Measurements from ENCODE around the gene RALA.

The RALA gene

DNA sequence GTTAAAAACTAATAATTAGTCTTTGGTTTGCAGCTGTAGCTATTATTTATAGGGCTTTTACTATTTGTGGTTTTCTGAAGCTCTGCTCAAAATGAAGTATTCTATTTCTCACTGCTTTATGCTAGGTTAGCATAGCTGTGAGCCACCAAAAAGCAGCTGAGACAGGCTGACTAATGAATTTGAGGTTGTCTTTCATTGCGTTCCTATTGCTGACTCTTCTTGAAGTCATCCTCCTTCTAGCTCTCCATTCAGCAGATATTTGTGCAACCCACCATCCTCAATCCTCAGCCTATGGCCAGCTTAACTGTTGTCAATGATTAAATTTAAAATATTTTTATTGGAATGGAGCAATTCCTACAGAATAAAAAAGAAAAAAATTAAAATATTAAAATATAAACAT is 2.1 kb upstream of the RALA start:
- DNase-seq (ENCODE audit: low spot score) = no peak
- TF ChIP-seq, protein P1, sequence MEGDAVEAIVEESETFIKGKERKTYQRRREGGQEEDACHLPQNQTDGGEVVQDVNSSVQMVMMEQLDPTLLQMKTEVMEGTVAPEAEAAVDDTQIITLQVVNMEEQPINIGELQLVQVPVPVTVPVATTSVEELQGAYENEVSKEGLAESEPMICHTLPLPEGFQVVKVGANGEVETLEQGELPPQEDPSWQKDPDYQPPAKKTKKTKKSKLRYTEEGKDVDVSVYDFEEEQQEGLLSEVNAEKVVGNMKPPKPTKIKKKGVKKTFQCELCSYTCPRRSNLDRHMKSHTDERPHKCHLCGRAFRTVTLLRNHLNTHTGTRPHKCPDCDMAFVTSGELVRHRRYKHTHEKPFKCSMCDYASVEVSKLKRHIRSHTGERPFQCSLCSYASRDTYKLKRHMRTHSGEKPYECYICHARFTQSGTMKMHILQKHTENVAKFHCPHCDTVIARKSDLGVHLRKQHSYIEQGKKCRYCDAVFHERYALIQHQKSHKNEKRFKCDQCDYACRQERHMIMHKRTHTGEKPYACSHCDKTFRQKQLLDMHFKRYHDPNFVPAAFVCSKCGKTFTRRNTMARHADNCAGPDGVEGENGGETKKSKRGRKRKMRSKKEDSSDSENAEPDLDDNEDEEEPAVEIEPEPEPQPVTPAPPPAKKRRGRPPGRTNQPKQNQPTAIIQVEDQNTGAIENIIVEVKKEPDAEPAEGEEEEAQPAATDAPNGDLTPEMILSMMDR (IDR thresholded peaks at IDR 0.05; ENCODE audit: extremely low read depth, missing control alignments) = no peak

- DNase-seq (ENCODE audit: low spot score) = peak; percentile 59
- TF ChIP-seq, protein P1 (IDR thresholded peaks at IDR 0.05; ENCODE audit: extremely low read depth, missing control alignments) = no peak
These were observed 1.5 kb upstream of the RALA start for GRCh38 chr7:39621784-39622411.

GRCh38 chr7:39622609-39623008 is 763 bp upstream of the RALA start:
- TF ChIP-seq, protein P1 (IDR thresholded peaks at IDR 0.05; ENCODE audit: extremely low read depth, missing control alignments) = no peak
- no peak for DNase-seq (ENCODE audit: low spot score)

DNA sequence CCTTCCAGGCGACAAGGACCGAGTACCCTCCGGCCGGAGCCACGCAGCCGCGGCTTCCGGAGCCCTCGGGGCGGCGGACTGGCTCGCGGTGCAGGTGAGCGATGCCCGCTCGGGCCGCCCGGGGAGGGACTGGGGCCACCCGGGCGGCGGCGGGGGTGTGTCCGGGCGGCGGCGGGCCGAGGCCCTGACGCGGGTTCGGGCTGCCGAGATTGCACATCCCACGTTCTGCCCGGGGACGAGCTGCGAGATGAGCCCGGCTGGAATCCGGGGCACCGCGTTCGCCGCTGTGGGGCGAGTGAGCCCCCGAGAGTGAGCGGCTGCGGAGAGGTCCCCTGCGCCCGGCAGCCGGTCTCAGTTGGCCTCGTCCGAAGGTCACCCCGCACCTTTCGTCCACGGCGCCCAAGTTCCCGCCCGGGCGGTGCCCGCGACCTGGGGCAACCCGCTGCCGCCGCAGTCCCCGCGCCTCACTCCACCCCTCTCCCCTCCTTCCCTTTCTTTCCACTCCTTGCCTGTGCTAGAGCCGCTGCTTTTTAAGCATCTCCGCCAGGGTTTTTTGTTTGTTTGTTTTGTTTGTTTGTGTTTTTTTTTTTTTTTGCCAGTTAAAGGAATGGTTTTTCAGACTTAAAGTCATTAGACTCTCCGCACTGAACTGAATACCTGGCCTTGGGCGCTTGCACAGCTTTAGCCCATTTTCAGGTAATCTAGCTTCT is 515 bp downstream of the RALA start:
- peak; percentile 76 for DNase-seq (ENCODE audit: low spot score)
- TF ChIP-seq, protein P1 (IDR thresholded peaks at IDR 0.05; ENCODE audit: extremely low read depth, missing control alignments) = no peak

DNA sequence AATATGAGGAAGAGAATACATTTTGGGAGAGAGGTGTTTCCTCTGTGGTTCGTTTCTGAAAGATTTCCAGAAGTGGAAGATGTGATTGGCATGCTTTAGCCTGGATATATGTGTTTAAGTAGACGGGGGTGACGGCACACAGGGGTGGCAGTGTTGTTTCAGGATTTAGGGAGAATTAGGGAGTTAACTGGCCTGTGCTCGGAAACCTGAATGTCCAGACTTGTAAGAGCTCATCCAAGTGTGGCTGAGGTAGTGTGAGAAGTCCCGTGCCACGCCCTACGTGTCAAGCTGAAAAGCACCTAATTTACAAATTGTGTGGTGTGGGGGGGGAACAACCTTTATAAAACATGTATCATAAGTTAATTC is 1.1 kb downstream of the RALA start:
- TF ChIP-seq, protein P1 (IDR thresholded peaks at IDR 0.05; ENCODE audit: extremely low read depth, missing control alignments) = no peak

DNA sequence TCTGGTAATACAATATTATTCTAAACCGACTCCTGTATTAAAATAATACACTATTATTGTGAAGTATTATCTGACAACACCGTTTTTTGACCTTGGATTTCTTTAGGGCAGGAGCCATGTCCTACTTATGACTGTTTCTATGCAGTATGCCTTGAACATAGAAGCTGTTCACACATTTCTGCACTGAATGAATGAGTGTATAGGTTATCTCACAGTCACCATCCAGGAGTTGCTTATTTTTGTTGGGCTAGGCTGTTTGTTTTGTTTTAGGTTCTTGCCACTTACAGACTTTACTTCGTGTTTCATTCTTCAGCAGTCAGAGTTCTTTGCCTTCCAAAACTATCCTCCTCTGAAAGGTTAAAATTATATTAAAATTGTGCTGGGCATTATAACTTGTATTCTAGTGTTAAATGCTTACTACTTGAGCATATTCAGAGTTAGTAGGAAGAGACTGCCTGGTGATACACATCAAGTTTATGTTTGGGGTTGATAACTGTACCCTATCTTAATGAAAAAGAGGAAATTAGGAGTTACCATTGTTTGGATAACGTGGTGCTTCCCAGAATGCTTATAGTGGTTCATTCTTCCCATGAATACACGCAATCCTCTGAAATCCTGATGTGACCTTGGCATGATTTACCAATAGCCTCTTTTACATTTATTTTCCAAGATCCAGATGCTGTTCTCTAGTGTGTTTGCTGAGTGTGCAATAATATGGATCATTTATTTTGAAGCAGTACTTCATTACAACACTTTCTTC is 1.7 kb downstream of the RALA start:
- no peak for DNase-seq (ENCODE audit: low spot score)
- TF ChIP-seq, protein P1 (IDR thresholded peaks at IDR 0.05; ENCODE audit: extremely low read depth, missing control alignments) = no peak

More for the DNA sequence above, 1.1 kb downstream of the RALA start:
- DNase-seq (ENCODE audit: low spot score) = peak; percentile 66

DNA sequence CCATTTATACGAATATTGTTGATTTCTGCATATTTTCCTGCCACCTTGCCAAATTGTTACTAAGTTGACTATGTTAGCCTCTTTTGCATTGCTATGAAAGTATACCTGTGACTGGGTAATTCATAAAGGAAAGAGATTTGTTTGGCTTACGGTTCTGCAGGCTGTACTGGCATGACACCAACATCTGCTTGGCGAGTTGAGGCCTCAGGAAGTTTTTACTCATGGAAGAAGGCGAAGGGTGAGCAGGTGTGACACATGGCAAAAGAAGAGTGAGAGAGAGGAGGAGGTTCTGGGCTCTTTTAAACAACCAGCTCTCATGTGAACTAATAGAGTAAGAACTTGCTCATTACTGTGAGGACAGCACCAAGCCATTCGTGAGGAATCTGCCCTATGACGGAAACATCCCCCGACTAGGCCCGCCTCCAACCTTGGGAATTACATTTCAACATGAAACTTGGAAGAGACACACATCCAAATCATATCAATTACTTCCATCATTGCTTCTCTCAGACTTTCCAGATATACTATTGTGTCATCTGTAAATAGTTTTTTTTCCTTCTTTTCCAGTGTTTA is 8.4 kb downstream of the RALA start:
- no peak for DNase-seq (ENCODE audit: low spot score)
- TF ChIP-seq, protein P1 (IDR thresholded peaks at IDR 0.05; ENCODE audit: extremely low read depth, missing control alignments) = no peak
